GM12878 (cell line): Measurements from ENCODE around the gene NFE2L1. TPM values are rescaled to one million over a fixed set of nuclear protein-coding genes. Genes with fewer than 3 reads are reported as not detected.

Source experiments
- ATAC-seq: fragments of 200-7000 bp; cut with Tn5 transposase; 3 replicates; pipeline ENCODE4 v1.9.1; 2020; ENCODE audit warnings: mild to moderate bottlenecking, moderate library complexity
- BruUV-seq: library from RNA; stranded (reverse); fragments of 400-500 nt; replicated peaks from 2 replicates; lab custom pipeline; 2021; lab: Mats Ljungman, UMichigan
- CTCF ChIA-PET: fragments of 300-600 bp; sonication (Branson Sonifier 250); formaldehyde crosslinking; extraction: SDS; loops from one replicate; lab custom pipeline; 2021; ENCODE audit warnings: inconsistent platforms; lab: Yijun Ruan, JAX
- POLR2A ChIA-PET: fragments of 350-600 bp; formaldehyde crosslinking; extraction: SDS; loops from one replicate; lab custom pipeline; 2021; ENCODE audit warnings: inconsistent platforms; lab: Charles Lee
- RAD21 ChIA-PET: fragments of 300-600 bp; sonication (Branson Sonifier 250); formaldehyde crosslinking; loops from one replicate; lab custom pipeline; 2023; ENCODE audit warnings: antibody characterized with exemption; ENCODE audit not compliant: unreplicated experiment; lab: Charles Lee
- SMC1A ChIA-PET: fragments of 300-600 bp; sonication (Branson Sonifier 250); formaldehyde crosslinking; loops from one replicate; lab custom pipeline; 2023; ENCODE audit not compliant: unreplicated experiment, uncharacterized antibody; lab: Charles Lee
- DNase-seq: peaks from one replicate; pipeline ENCODE4 v3.0.0-alpha.2; 2011; ENCODE audit warnings: low read depth, low spot score
- FAIRE-seq: peaks from 3 replicates; lab custom pipeline; 2011; peaks lifted over from hg19 to GRCh38; lab: Jason Lieb, UNC
- H2AFZ ChIP-seq: 2 replicates; pipeline ENCODE4 v1.6.0; 2011; ENCODE audit warnings: low read depth, low read length, control low read depth; ENCODE audit not compliant: control insufficient read depth
- H3K27ac ChIP-seq: 2 replicates; pipeline ENCODE4 v1.5.1; 2011; ENCODE audit warnings: control low read depth; ENCODE audit not compliant: control insufficient read depth, insufficient read depth
- H3K27me3 ChIP-seq, 2 experiments: replicated peaks in 1 of 2; 2 replicates each; pipeline versions ENCODE4 v1.6.0 to v1.6.1; 2011; ENCODE audit warnings: low read length in 1 of 2; ENCODE audit not compliant: control insufficient read depth in 2 of 2, insufficient read depth in 2 of 2
- H3K36me3 ChIP-seq, 2 experiments: 2 replicates each; pipeline ENCODE4 v1.5.1; 2011; ENCODE audit warnings: low read length in 1 of 2; ENCODE audit not compliant: control insufficient read depth in 2 of 2, insufficient read depth in 2 of 2
- H3K4me1 ChIP-seq: 2 replicates; pipeline ENCODE4 v1.6.1; 2011; ENCODE audit warnings: mild to moderate bottlenecking, low read length, moderate library complexity, mixed read lengths; ENCODE audit not compliant: control insufficient read depth, insufficient read depth
- H3K4me2 ChIP-seq: 2 replicates; pipeline ENCODE4 v1.6.0; 2011; ENCODE audit warnings: control low read depth; ENCODE audit not compliant: control insufficient read depth, insufficient read depth
- H3K4me3 ChIP-seq: fragments of 200-600 bp; sonication (generic); 2 replicates; pipeline ENCODE4 v1.5.1; 2016
- H3K79me2 ChIP-seq: 2 replicates; pipeline ENCODE4 v1.6.0; 2011; ENCODE audit warnings: low read length; ENCODE audit not compliant: control insufficient read depth, insufficient read depth
- H3K9ac ChIP-seq: 2 replicates; pipeline ENCODE4 v1.8.0; 2011; ENCODE audit warnings: low read length, control low read depth, mixed read lengths; ENCODE audit not compliant: control insufficient read depth, insufficient read depth
- H3K9me3 ChIP-seq: replicated peaks from 3 replicates; pipeline ENCODE4 v1.5.1; 2011; ENCODE audit warnings: mild to moderate bottlenecking, low read length; ENCODE audit not compliant: control insufficient read depth, insufficient read depth
- H4K20me1 ChIP-seq: 2 replicates; pipeline ENCODE4 v1.6.0; 2011; ENCODE audit not compliant: control insufficient read depth, insufficient read depth
- FOXM1 ChIP-seq: IDR thresholded peaks from 2 replicates; pipeline ENCODE4 v1.6.1; 2012; ENCODE audit warnings: low read depth, mild to moderate bottlenecking, inconsistent platforms, low read length, moderate library complexity
- TCF3 ChIP-seq: IDR thresholded peaks from 2 replicates; pipeline ENCODE4 v1.6.1; 2012; ENCODE audit warnings: low read depth, mild to moderate bottlenecking, low read length, borderline replicate concordance; ENCODE audit not compliant: insufficient read depth
- ZNF274 ChIP-seq: IDR thresholded peaks from one replicate; pipeline ENCODE4 v1.8.0; 2011; ENCODE audit not compliant: insufficient read length, insufficient read depth
- WGBS: methylation state at CpG from one replicate; pipeline ENCODE4 v1.1.6; 2016; ENCODE audit warnings: low lambda C conversion rate; ENCODE audit not compliant: insufficient replicate concordance, insufficient coverage; ENCODE audit errors: missing lambda C conversion rate; 5-methylcytosine and 5-hydroxymethylcytosine counted together
- in situ Hi-C: fragments of 300-500 bp; cut with MboI; formaldehyde crosslinking; loops from 9 replicates; pipeline ENCODE4 v1.14.3; 2018; ENCODE audit warnings: mixed read lengths
- intact Hi-C: fragments of 100-400 bp; cut with micrococcal nuclease; formaldehyde crosslinking; loops from one replicate; pipeline ENCODE4 v1.14.2; 2022; ENCODE audit not compliant: unreplicated experiment
- polyA plus RNA-seq, 11 experiments: library from polyadenylated mRNA; depleted of rRNA in 4 of 11; unstranded in 6 of 11; stranded (reverse) in 5 of 11; fragments of >200 nt; fragmentation: Nextera tagmentation in 4 of 11; fragmentation: Illumina TruSeq in 1 of 11; extraction: Ambion mirVana in 4 of 11; extraction: Trizol in 1 of 11; gene quantifications; 1 replicate in 1 of 11; 2 replicates in 10 of 11; pipeline versions ENCODE4 v1.2.1 to v1.2.3, GENCODE V29; 2011 to 2016; ENCODE audit warnings: inconsistent platforms in 2 of 11, missing spikeins in 2 of 11, low read depth in 1 of 11
- total RNA-seq, 4 experiments: library from RNA; depleted of rRNA in 3 of 4; stranded (reverse); fragments of >200 nt in 3 of 4; fragmentation: Illumina TruSeq in 1 of 4; extraction: Trizol in 1 of 4; gene quantifications; 2 replicates each; pipeline versions ENCODE4 v1.2.1 to v1.2.3, GENCODE V29; 2013 to 2021
- TF ChIP-seq, protein P1 (sequence below): fragments of 450-650 bp; IDR thresholded peaks from 2 replicates; pipeline ENCODE4 v1.6.1; 2018; ENCODE audit warnings: mild to moderate bottlenecking, low read depth, moderate library complexity; ENCODE audit not compliant: partially characterized antibody

Gene NFE2L1
- total and polyA plus RNA-seq, 10 of the 15 experiments (the other 5 are each of a cell fraction or from before 2014, with no cell fraction given), result 3.8 to 104 (median 26.4) TPM

DNA sequence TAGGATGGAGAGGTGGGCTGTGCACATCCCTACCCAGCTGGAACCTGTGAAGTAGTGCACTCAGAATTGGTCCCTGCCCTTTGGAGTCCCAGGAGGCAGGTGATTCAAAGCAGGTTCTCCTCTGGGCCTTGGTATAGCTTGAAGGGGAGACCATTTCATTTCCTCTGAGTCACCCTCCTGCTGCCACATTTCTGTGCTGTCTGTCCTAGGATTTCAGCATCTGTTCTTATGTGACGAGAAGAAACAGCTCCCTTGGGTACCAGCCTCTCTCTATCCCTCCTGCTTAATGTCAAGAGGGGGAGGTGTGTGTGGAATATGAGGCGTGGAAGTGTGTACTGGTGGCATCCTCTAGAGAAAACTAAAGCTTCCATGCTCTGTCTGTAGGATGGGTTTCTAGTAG, 5.0 kb upstream of the NFE2L1 start:
- intact Hi-C loops (no loop called here), in situ Hi-C loops (no loop called here)
- ChIA-PET SMC1A (interaction anchor here (0.8 to 2.6 kb wide), 6 partner anchors 8 to 65 kb away, joined by 3 to 20 read pairs (median 5); no protein-coding TSS in a partner anchor), RAD21 (interaction anchor here (1.3 kb wide), 1 partner anchor 18 kb away, joined by 4 read pairs; no protein-coding TSS in a partner anchor), CTCF (interaction anchor here (0.6 to 9.0 kb wide), 9 partner anchors 8 to 1602 kb away, joined by 3 to 87 read pairs (median 6); partner anchors contain the start of gene CDK5RAP3), POLR2A (interaction anchor here (0.7 to 3.3 kb wide), 5 partner anchors 9 to 342 kb away, joined by 3 to 13 read pairs (median 4); no protein-coding TSS in a partner anchor)
- H3K4me2 ChIP-seq, result no peak overlapping the region
- no peaks in the 10 kb centered on the region for H3K36me3 ChIP-seq
- no peaks in the 10 kb centered on the region for H4K20me1 ChIP-seq
- no peak overlapping the region for H3K4me3 ChIP-seq
- FAIRE-seq (no peak), ATAC-seq (no peak), DNase-seq (no peak)
- H3K9me3 ChIP-seq, result no peaks in the 10 kb centered on the region
- BruUV-seq, result no TSS peak
- 42% methylated on average over 2 of the region's 2 CpGs for WGBS
- H2AFZ ChIP-seq, result no peak overlapping the region
- H3K27me3 ChIP-seq, result peaks cover 0 to under 1% of the 10 kb centered on the region in 2 experiments; a peak in 1 of 4 replicates
- TF ChIP-seq TCF3 (no peak), FOXM1 (no peak), ZNF274 (no peak)
- TF ChIP-seq, protein P1, sequence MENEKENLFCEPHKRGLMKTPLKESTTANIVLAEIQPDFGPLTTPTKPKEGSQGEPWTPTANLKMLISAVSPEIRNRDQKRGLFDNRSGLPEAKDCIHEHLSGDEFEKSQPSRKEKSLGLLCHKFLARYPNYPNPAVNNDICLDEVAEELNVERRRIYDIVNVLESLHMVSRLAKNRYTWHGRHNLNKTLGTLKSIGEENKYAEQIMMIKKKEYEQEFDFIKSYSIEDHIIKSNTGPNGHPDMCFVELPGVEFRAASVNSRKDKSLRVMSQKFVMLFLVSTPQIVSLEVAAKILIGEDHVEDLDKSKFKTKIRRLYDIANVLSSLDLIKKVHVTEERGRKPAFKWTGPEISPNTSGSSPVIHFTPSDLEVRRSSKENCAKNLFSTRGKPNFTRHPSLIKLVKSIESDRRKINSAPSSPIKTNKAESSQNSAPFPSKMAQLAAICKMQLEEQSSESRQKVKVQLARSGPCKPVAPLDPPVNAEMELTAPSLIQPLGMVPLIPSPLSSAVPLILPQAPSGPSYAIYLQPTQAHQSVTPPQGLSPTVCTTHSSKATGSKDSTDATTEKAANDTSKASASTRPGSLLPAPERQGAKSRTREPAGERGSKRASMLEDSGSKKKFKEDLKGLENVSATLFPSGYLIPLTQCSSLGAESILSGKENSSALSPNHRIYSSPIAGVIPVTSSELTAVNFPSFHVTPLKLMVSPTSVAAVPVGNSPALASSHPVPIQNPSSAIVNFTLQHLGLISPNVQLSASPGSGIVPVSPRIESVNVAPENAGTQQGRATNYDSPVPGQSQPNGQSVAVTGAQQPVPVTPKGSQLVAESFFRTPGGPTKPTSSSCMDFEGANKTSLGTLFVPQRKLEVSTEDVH, result no peak
- no peak overlapping the region for H3K9ac ChIP-seq
- no peak overlapping the region for H3K27ac ChIP-seq
- peaks cover 12% of the 10 kb centered on the region for H3K4me1 ChIP-seq
- peaks cover 16% of the 10 kb centered on the region for H3K79me2 ChIP-seq
